ENCODE measurements around the gene OR4Q2.
"Not testable (repeated sequence)": the region's sequence is repeated elsewhere in the genome, so short reads cannot be mapped to it uniquely, and the experiment has no call there.

OR4Q2 gene

GRCh38 chr14:20001863-20002262 is at the start of gene OR4Q2:
Gene OR4Q2, plus strand, starts transcription at chr14:20002163.
- FAIRE-seq: no peak

DNA sequence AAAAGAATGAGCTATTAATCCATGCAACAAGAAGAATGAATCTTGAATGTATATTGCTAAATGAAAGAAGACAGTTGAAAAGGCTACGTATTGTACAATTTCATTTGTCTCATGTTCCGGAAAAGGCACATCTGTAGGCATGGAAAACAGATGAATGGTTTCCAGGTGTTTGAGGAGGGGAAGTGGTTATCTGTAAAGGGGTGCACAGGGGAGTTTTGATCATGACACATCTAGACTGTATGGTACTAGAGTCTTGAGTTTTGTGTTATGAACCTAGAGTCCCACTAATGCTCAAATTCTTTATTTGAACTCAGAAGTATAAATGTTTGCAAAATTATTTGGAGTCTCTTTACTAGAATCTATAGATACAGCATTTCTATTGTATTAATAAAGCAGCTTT is 32.2 kb upstream of the OR4Q2 start:
- FAIRE-seq: not testable (repeated sequence)

DNA sequence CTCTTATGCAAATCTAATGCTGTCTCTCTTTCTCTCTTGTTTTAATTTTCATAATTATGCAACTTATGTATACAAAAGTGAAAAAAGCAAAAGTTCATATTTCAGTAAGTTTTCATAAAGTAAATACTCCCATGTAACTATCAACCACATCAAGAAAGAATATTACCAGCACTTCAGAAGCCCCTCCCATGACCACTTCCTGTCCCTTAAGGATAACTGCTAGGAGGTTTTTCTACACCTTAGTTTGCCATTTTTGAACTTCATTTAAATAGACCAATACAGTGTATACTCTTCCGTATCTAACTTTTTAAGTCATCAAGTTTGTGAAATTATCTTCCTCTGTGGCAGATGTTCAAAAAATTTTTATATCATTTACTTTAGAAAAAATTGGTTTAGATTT is 27.1 kb upstream of the OR4Q2 start:
- FAIRE-seq: no peak

DNA sequence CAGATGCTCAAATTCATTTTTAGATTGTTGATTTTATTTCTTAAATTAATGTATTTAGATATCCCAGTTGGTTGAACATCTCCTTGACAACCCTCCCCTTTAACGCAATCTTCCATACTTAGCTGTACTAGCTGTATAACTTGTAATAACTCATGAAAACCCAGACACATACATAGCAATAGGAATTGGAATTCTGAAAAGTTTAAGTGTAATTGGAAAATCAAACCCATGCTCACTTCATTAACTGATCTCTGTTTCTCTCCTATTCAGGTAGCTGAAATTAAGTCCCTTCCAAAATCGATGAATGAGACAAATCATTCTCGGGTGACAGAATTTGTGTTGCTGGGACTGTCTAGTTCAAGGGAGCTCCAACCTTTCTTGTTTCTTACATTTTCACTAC is 26.7 kb upstream of the OR4Q2 start, which contains the start of gene OR4K15:
Gene OR4K15 (plus strand): TSS at position 301 of the 400 bp plus-strand sequence. CDS start 0 bp downstream, at position 301.
- FAIRE-seq: no peak

DNA sequence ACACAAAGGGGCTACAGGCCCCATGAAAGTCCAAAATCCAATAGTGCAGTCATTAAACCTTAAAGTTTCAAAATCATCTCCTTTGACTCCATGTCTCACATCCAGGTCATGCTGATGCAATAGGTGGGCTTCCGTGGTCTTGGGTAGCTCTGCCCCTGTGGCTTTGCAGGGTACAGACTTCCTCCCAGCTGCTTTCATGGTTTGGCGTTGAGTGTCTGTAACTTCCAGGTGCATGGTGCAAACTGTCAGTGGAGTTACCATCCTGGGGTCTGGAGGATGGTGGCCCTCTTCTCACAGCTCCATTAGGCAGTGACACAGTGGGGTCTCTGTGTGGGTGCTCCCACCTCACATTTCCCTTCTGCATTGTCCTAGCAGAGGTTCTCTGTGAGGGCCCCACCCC is 8.5 kb upstream of the OR4Q2 start:
- no peak for FAIRE-seq

DNA sequence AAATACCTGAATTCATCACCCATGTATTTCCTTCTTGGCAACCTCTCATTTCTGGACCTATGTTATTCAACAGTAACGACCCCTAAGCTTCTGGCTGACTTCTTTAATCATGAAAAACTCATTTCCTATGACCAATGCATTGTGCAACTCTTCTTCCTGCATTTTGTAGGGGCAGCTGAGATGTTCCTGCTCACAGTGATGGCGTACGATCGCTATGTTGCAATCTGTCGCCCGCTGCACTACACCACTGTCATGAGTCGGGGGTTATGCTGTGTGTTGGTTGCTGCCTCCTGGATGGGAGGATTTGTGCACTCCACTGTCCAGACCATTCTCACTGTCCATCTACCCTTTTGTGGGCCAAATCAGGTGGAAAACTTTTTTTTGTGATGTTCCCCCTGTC is 356 bp downstream of the OR4Q2 start:
- no peak for FAIRE-seq

DNA sequence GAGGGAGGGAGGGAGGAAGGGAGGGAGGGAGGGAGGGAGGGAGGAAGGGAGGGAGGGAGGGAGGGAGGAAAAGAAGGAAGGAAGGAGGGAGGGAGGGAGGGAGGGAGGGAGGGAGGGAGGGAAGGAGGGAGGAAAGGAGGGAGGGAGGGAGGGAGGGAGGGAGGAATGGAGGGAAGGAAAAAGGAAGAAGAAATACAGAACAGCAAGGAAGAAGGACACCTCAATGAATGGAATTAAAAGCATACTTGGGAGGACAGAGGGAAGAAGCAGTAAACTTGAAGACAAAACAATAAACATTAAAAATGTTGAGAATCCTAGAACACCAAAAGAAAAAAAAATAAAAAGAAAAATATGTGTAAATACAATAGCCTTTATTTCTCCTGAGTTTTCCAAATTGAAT is 6.2 kb downstream of the OR4Q2 start:
- FAIRE-seq: no peak

DNA sequence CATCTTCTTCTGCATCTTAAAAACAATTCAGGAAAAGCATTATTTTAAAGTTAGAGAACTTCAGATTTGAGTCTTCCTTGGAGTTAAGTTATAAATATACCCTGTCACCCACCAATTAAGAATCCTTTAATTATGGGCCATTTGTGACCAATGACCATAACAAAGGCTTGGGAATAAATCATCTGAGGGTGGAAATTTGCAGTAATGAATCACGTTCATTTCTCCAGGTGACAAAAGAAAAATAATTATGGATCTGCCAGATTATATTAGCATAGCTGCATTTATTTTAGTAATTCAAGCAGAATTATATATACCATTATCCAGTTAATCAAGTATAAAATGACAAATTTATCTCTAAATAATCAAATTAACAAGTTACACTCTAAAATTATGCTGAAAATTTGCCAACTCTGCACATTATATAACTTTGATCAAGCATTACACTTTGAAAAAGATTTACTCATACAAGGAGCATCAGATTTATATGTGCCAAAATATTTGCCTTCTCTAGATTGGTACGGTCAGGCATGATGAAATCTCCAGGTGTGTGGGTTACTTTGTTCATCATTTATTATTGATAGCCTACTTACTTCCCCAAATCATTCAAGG is 17.4 kb downstream of the OR4Q2 start, which contains the start of gene OR4K14:
Gene OR4K14 (minus strand): TSS at position 51 of the 609 bp plus-strand sequence. CDS start 4,114 bp downstream, outside the sequence.
- no peak for FAIRE-seq

- FAIRE-seq: no peak
Measured at GRCh38 chr14:20031058-20031457, 29.1 kb downstream of the OR4Q2 start.

DNA sequence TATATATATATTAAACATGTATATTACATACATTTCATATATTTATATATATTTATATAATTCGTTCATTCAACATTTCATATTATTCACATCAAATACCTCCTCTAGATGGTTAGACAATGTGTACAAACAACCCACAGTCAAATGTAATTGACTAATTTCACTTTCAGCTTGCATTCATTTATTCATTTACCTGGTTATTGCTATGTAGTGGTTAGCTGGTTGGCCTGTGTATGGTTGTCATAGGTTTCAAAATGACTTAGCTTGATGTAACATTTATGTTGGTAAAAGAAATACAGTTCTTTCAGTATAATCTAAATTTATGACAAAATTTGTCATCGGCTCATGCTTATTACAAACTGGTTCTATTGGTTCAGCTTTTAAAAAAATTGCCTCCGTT is 33.5 kb downstream of the OR4Q2 start:
- no peak for FAIRE-seq

GRCh38 chr14:20035938-20036337 is 34.0 kb downstream of the OR4Q2 start, which contains the start of gene OR4K13:
Gene OR4K13, minus strand, starts transcription at chr14:20036038. Its CDS starts 1,280 bp downstream, at chr14:20034758.
- FAIRE-seq: no peak

DNA sequence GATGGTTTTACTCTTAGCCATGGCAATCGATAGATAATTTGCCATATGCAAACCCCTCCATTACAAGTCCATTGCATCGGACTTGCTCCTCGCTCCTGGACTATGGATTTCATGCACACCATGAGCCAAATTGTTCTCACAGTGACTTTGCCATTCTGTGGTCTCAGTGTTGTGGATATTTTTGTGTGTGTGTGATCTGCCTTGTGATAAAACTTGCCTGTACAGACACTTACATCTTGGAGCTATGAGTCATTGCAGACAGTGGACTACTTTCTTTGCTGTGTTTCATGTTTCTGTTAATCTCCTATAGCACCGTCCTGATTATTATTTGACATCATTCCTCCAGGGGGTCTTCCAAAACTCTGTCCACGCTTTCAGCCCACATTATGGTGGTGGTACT is 42.3 kb downstream of the OR4Q2 start:
- no peak for FAIRE-seq

GRCh38 chr14:20048202-20048601 is 46.2 kb downstream of the OR4Q2 start:
- FAIRE-seq: no peak
